Measurements from ENCODE around the gene NPM1. TPM values are rescaled to one million over a fixed set of nuclear protein-coding genes. Genes with fewer than 3 reads are reported as not detected.

The NPM1 gene
- total and polyA plus RNA-seq, 5 experiments from 2014 or later, result 960 to 1,305 (median 1,086) TPM

DNA sequence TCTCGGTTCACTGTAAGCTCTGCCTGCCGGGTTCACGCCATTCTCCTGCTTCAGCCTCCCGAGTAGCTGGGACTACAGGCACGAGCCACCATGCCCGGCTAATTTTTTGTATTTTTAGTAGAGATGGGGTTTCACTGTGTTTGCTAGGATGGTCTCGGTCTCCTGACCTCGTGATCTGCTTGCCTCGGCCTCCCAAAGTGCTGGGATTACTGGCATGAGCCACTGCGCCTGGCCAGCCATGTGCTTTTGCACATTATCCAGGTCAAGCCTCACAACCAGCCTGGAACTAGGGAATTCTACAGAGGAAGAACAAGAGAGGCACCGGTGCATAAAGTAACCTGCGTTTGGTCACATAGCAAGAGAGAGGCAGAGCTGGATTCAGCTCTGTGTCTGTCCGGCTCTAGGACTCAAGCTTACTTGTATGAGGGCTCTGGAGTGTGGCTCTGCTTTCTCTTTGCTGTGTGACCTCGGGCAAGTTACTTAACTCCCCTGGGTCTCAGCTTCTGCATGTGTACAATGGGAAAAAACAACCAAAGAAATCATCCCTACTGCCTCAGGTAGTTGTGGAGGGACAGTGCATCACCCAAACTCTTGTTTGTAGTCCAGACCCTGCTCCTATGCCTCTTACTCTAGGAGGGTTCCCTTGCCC, 38.1 kb downstream of the NPM1 start:
- POLR2A ChIA-PET, result no interaction called here
- Mint-ChIP-seq H3K36me3 (no peaks in the 10 kb centered on the region), H3K27ac (no peak overlapping the region), H3K4me1 (peaks cover 3 to 7% (median 5%) of the 10 kb centered on the region in 4 donors), H3K9me3 (no peaks in the 10 kb centered on the region), H3K4me3 (peak overlapping the region in 1 of 10 donors; percentile 29), H3K27me3 (peaks cover 5 to 41% (median 22%) of the 10 kb centered on the region in 5 donors)
- DNase-seq (peak in 1 of 10 donors; percentile 19), ATAC-seq (no peak)

DNA sequence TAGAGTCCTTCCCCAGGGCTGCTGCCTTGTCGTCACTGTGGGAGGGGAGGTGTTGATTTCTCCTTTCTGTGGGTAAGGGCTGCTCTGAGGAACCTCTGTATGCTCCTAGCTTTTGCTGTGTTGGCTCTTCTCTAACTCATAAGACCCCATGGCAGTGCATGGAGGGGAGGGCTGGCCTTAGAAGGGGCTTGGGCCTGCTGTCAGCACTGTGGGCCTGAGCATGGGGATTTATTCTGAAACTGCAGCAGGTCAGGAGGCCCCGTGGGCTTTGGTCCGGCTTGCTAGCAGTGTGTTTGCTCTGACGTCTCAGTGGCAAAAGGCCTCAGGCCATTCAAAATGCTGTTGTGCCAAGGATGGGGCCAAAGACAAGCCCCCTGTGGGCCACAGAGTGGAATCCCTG, 38.6 kb downstream of the NPM1 start:
- ATAC-seq, result no peak
- Mint-ChIP-seq H3K4me1 (peaks cover 0 to 1% (median under 1%) of the 10 kb centered on the region in 4 donors), H3K36me3 (no peaks in the 10 kb centered on the region), H3K9me3 (no peaks in the 10 kb centered on the region), H3K27ac (no peak overlapping the region), H3K27me3 (peaks cover 2 to 35% (median 17%) of the 10 kb centered on the region in 5 donors), H3K4me3 (no peak overlapping the region)
- DNase-seq, result no peak
- POLR2A ChIA-PET, result no interaction called here

DNA sequence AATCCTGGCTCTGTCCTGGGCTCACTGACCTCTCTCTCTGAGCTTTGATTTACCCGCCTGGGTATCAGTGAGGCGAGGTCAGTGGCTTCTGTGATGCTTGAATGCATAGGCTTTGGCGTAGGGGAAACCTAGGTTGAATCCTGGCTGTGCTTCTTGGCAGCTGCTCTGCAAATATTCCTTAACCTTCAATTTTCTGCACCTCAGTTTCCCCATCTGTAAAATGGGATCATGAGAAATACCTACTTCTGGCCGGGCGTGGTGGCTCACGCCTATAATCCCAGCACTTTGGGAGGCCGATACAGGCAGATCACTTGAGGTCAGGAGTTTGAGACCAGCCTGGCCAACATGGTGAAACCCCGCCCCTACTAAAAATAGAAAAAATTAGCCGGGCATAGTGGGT, 39.0 kb downstream of the NPM1 start:
- Mint-ChIP-seq H3K27ac (no peak overlapping the region), H3K4me3 (no peak overlapping the region), H3K36me3 (no peaks in the 10 kb centered on the region), H3K4me1 (no peaks in the 10 kb centered on the region), H3K27me3 (peaks cover 2 to 31% (median 13%) of the 10 kb centered on the region in 5 donors), H3K9me3 (no peaks in the 10 kb centered on the region)
- ATAC-seq (no peak), DNase-seq (no peak)
- POLR2A ChIA-PET, result no interaction called here

DNA sequence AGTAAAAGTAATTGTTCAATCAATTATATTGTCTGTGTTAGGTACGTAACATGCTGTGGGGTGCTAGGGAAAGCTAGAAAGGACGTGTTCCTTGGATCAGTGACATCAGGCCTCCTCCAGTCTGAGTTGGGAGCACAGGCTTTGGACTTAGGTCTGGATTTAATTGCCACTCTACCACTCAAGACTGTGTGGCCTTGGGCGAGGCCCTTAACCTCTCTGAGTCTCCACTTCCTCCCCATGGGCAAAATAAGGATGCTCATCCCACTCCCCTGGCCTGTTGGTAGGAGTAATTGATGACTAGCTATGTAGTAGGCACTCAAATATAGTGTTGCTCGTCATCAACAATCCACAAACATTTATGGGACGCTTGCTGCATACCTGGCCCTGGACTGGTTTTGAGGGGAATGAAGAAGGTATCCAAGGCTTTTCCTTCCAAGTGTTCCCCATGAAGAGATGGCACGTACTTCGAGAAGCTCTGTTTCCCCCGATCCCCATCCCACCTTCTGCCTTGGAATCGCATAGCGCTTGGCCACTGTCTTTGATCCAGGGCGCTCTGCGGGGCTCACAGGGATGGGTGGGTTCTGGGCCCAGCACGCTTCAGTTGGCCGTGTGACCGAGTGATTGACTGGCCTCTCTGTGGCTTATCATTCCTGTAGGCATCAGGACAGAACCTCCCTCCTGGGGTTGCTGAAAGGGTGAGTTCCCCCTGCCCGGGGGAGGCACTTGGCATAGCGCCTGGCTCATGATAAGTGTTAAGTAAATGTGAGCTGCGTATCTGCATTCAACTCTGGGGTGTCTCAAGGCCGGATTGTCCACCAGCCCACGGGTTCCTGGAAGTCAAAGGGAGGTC, 39.9 kb downstream of the NPM1 start:
- Mint-ChIP-seq H3K27ac (no peak overlapping the region), H3K27me3 (peaks cover 0 to 22% (median 6%) of the 10 kb centered on the region in 5 donors), H3K4me1 (no peaks in the 10 kb centered on the region), H3K9me3 (no peaks in the 10 kb centered on the region), H3K4me3 (no peak overlapping the region), H3K36me3 (no peaks in the 10 kb centered on the region)
- DNase-seq (peak in 1 of 10 donors; percentile 21), ATAC-seq (no peak)
- POLR2A ChIA-PET, result no interaction called here

- ATAC-seq, result no peak
- Mint-ChIP-seq H3K36me3 (no peaks in the 10 kb centered on the region), H3K4me1 (no peaks in the 10 kb centered on the region), H3K27ac (peak overlapping the region in 1 of 10 donors; percentile 81), H3K4me3 (no peak overlapping the region), H3K9me3 (no peaks in the 10 kb centered on the region), H3K27me3 (peaks cover 0 to 15% (median 5%) of the 10 kb centered on the region in 5 donors)
- peak in 1 of 10 donors; percentile 9 for DNase-seq
- POLR2A ChIA-PET, result no interaction called here
These were observed 40.6 kb downstream of the NPM1 start for GRCh38 chr5:171428168-171428696.

GRCh38 chr5:171428809-171429542, 41.3 kb downstream of the NPM1 start:
- peak in 1 of 10 donors; percentile 14 for DNase-seq
- peaks cover 0 to 10% (median 4%) of the 10 kb centered on the region in 5 donors for H3K27me3 Mint-ChIP-seq
- no peaks in the 10 kb centered on the region for H3K4me1 Mint-ChIP-seq
- POLR2A ChIA-PET, result no interaction called here
- H3K9me3 Mint-ChIP-seq, result no peaks in the 10 kb centered on the region
- H3K27ac Mint-ChIP-seq, result peak overlapping the region in 1 of 10 donors; percentile 81
- H3K36me3 Mint-ChIP-seq, result no peaks in the 10 kb centered on the region
- no peak for ATAC-seq
- no peak overlapping the region for H3K4me3 Mint-ChIP-seq

DNA sequence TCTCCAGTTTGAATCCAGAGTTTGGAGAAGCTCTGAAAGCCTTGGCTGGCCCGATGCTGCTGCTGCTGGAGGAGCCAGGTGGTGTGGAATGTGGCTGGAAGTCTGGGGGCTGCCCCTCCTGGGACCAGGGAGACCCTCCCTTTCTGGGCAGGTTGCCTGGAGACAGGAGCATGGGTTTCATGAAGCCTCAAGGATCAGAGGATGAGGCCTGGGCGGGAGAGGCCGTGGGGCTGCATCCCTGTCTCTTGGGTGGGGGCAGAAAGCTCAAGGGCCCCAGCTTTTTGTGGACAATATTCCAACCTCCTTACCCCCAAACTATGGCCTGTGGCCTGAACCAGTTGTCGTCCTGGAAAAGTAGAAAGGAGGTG, 41.9 kb downstream of the NPM1 start:
- DNase-seq, result peak in 1 of 10 donors; percentile 52
- no peak overlapping the region for H3K4me3 Mint-ChIP-seq
- H3K9me3 Mint-ChIP-seq, result no peaks in the 10 kb centered on the region
- H3K4me1 Mint-ChIP-seq, result no peaks in the 10 kb centered on the region
- H3K36me3 Mint-ChIP-seq, result no peaks in the 10 kb centered on the region
- ATAC-seq, result no peak
- POLR2A ChIA-PET, result no interaction called here
- peaks cover 0 to 5% (median 0%) of the 10 kb centered on the region in 5 donors for H3K27me3 Mint-ChIP-seq
- no peak overlapping the region for H3K27ac Mint-ChIP-seq

DNA sequence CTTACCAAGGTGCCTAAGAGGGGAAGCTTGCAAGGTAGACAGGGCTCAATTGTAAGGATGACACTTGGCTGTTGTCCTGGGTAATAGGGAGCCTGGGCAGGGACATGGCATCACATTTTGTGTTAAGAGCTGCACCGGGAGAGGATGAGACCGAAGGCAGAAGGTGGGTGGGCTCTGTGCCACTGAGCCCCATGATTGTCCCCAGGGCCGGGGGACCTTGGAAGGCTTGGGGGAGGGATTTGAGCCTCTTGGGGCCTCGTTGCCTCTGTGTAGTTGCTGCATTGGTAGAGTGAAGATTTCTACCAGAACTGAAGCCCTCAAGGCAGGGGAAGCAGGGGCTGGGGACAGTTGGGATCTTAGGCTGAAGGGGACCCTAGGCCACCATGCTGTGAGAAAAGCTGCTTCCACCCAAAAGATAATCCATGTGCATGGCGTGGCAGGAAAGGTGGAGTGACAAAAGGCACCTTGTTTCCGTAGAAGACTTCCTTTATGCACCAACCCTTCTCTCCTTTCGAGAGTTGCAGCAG, 43.7 kb downstream of the NPM1 start:
- Mint-ChIP-seq H3K4me1 (no peaks in the 10 kb centered on the region), H3K27ac (peak overlapping the region in 1 of 10 donors; percentile 35)

GRCh38 chr5:171432076-171432475, 44.4 kb downstream of the NPM1 start:
- DNase-seq (peak in 1 of 10 donors; percentile 45), ATAC-seq (no peak)
- no peaks in the 10 kb centered on the region for H3K9me3 Mint-ChIP-seq
- H3K4me1 Mint-ChIP-seq, result no peaks in the 10 kb centered on the region
- H3K4me3 Mint-ChIP-seq, result no peak overlapping the region
- no peaks in the 10 kb centered on the region for H3K36me3 Mint-ChIP-seq
- H3K27ac Mint-ChIP-seq, result no peak overlapping the region
- POLR2A ChIA-PET, result no interaction called here
- no peaks in the 10 kb centered on the region for H3K27me3 Mint-ChIP-seq

More for the DNA sequence above, 43.7 kb downstream of the NPM1 start:
- POLR2A ChIA-PET, result no interaction called here
- no peak for ATAC-seq
- Mint-ChIP-seq H3K27me3 (no peaks in the 10 kb centered on the region), H3K4me3 (no peak overlapping the region), H3K9me3 (no peaks in the 10 kb centered on the region), H3K36me3 (no peaks in the 10 kb centered on the region)
- peak in 1 of 10 donors; percentile 6 for DNase-seq

DNA sequence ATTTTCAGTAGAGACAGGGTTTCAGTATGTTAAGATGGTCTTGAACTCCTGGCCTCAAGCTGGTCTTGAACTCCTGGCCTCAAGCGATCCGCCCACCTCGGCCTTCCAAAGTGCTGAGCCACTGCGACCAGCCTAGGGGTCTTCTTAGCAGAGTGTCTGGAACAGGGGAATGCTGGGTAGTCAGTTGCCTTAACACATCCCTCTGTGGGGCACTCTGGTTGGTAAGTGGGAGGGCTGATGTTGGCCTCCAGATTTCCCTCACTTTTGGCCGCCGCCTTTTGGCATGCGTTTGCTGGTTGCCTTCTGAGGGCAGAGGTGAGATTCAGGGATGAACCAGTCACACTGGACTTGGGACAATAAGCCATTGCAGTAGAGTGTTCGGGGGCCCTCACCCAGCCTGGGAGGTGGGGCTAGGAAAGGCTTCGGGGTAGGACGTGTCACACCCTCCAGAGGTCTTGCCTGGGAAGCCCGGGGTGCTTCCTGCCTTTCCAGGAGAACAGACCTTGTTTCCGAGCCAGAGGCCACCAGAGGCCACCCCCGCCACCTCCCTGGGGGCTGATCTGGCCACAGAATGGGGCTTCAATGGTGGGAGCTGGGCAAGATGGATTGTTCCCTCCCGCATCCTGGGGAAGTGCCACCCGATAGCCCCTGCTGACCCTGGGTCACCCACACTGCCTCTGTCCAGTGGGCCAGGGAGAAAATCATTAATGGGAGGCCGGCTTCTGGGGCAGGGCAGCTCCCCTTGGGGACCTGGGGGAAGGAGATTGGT, 45.1 kb downstream of the NPM1 start:
- H3K4me3 Mint-ChIP-seq, result no peak overlapping the region
- no peaks in the 10 kb centered on the region for H3K36me3 Mint-ChIP-seq
- DNase-seq (peak in 1 of 10 donors; percentile 57), ATAC-seq (no peak)
- H3K27me3 Mint-ChIP-seq, result no peaks in the 10 kb centered on the region
- POLR2A ChIA-PET, result no interaction called here
- no peaks in the 10 kb centered on the region for H3K4me1 Mint-ChIP-seq
- no peaks in the 10 kb centered on the region for H3K9me3 Mint-ChIP-seq
- peak overlapping the region in 2 of 10 donors; percentile 43 to 48 for H3K27ac Mint-ChIP-seq

GRCh38 chr5:171433352-171433698, 45.7 kb downstream of the NPM1 start:
- POLR2A ChIA-PET, result no interaction called here
- Mint-ChIP-seq H3K4me3 (no peak overlapping the region), H3K9me3 (no peaks in the 10 kb centered on the region), H3K27ac (peak overlapping the region in 1 of 10 donors; percentile 20), H3K4me1 (no peaks in the 10 kb centered on the region), H3K36me3 (no peaks in the 10 kb centered on the region), H3K27me3 (no peaks in the 10 kb centered on the region)
- ATAC-seq (no peak), DNase-seq (no peak)

GRCh38 chr5:171433982-171434676, 46.5 kb downstream of the NPM1 start:
- H3K36me3 Mint-ChIP-seq, result no peaks in the 10 kb centered on the region
- POLR2A ChIA-PET, result no interaction called here
- H3K4me1 Mint-ChIP-seq, result no peaks in the 10 kb centered on the region
- no peaks in the 10 kb centered on the region for H3K9me3 Mint-ChIP-seq
- H3K4me3 Mint-ChIP-seq, result no peak overlapping the region
- no peak overlapping the region for H3K27ac Mint-ChIP-seq
- no peaks in the 10 kb centered on the region for H3K27me3 Mint-ChIP-seq
- DNase-seq (no peak), ATAC-seq (no peak)

Data from naive thymus-derived CD8-positive, alpha-beta T cell (primary cell).